HG03520 (cell line): ENCODE data around the gene ARFRP1.
A peak's percentile ranks its signal among the peaks of the same experiment; 100 is the strongest.

Experiments
- ATAC-seq: cut with Tn5 transposase; IDR thresholded peaks from one replicate; pipeline ENCODE4 v1.9.1; 2021; ENCODE audit warnings: mild to moderate bottlenecking, moderate library complexity; ENCODE audit not compliant: unreplicated experiment

The ARFRP1 gene, protein sequence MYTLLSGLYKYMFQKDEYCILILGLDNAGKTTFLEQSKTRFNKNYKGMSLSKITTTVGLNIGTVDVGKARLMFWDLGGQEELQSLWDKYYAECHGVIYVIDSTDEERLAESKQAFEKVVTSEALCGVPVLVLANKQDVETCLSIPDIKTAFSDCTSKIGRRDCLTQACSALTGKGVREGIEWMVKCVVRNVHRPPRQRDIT

DNA sequence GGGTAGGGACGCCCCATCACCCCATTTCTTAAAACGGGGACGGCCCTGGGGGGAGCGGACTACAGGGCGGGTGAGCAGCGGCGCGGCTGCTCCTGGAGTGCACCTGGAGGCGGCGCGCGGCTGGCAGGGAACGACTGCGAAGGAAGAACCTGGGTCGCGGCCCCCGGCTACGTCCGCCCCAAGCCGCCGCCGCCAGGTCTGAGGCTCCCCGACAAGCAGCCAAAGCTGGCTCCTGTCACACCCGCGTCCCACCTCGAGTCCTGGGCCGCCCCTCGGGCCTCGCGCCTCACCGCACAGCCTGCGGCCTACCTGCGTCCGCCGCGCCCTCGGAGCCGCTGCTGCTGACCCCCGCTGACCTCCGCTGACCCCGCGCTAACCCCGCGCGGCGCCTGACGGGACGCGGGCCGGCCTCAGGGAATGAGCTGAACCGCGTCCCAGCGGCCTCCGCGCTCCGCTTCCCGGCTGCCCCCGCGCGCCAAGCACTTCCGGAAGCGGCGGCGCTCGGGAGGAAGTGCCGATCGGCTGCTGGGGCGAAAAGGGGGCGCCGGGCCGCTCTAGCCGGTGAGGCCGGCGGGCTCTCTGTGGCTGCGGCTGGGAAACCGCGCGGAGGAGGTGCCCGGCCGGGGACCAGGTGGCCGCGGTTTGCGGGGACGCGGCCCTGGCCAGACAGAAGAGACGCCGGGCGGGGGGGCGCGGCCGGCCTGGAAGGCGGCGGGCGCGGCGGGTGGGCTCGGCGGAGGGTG, at the start of gene ARFRP1, which contains the start of gene ZGPAT:
Gene ARFRP1 (minus strand): TSS at position 419 of the 743 bp plus-strand sequence. CDS start 885 bp downstream, outside the sequence.
Gene ZGPAT (plus strand): TSS at position 482 of the 743 bp plus-strand sequence. CDS start 542 bp downstream, outside the sequence.
- ATAC-seq: peak; percentile 55

DNA sequence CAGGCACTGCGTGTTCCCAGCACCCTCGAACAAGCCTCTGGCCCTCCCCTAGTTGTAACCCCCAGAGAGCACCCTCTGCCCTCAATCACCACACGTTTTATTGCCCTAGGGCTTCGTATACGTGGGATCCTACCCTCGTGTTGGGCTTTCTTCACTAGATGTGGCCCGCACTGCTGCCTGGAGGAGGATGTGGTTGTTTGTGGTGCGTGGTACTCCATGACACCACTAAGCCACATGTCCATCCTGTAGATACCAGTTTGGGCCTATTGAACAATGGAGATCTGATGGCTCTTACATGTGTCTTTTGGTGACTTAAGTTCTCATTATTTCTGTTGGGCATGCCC, 48.8 kb upstream of the ARFRP1 start:
- ATAC-seq: no peak

DNA sequence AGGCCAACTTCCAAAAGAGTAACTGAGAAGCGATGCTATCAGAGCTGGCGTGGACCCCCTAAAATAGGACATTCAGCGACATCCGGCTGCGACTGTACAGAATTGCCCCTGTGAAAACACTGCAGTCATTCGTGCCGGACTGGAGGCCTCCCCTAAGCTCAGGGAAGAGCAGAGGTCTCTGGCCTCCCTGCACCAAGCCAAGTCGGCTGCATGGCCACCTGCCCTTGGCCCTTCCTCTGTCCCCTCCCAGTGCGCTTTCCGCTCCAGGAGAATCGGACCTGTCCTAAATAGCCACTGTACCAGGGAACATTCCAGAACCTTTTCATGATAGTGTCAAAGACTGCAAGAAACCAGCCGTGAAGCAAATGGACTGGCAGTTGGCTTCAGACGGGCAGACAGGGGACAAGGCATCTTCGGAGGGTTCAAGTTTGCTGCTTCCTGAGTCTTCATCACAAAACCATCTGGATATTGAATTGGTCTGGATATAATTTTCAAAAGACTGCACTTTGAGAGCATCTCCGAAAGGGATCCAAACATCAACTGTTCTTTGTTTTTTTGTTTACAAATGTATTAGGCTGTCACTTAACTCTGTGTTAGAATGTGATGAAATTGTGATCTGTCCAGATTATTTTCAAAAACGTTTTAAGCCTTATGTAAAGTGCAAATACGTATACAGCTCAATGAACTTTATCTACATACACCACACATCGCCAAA, 48.3 kb upstream of the ARFRP1 start:
- no peak for ATAC-seq

DNA sequence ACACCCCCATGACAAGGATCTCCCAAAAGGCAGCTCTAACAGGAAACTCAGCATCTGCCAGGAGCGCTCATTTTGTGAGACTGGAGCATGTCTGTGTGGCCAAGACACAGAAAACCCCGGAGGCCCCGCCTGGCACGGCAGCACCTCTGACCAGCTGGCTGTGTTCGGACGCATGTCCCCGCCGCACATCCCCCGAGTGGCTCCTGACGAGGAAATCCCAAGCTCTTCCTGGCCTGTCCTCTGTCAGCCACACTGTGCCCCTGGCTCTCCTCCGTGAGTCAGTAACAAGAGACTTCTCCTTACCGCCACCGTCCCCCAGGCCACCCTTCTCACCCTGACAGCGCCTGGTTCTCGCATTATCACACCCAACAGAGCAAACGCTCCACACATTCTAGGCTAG, 46.2 kb upstream of the ARFRP1 start:
- no peak for ATAC-seq

DNA sequence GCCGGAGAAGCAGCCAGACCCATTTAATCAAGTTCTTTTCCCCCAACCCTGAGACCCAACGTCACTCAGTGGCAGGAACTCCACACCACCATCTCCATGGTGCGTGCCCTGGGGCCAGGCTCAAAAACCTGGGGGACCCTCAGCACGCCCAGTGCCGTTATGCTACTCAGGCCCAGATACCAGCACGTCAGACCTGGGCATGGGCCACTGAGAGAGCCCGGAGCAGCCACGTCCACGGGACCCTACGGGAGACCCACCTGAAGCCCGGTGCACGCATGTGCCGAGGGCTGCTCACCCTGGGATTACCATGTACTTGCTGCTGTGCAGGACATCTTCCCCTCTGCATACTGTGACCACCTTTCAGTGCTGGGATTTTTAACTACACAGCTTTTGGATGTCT, 45.6 kb upstream of the ARFRP1 start:
- no peak for ATAC-seq

DNA sequence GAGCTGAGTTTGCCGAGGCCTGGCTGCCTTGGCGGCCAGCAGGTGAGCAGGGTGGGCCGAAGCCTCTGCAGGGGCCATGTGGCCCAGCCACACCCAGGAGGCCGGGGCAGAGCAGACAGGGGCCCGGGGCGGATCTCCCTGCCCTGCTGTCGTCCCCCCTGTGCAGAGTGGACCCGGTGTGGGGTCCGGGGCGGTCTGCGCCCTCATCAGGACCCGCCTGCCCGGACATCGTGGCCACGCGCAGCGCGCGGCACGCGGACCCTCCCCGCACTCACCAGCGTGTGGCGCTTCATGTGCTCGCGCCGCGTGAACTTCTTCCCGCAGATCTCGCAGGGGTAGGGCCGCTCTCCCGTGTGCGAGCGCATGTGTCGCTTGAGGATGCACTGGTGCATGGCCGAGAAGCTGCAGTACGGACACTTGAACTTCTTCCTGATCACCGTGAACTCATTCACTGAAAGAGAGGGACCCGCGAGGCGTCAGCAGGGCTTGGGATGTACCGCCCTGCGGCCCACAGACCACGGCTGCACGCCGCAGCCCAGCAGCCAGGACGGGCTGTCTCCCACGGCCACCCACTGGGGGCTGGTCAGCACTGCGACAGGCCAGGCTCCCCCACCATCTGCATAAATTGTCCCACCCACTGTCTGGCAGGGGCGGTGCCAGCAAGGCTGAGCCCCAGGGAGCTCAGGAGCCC, 44.8 kb upstream of the ARFRP1 start:
- ATAC-seq: no peak

DNA sequence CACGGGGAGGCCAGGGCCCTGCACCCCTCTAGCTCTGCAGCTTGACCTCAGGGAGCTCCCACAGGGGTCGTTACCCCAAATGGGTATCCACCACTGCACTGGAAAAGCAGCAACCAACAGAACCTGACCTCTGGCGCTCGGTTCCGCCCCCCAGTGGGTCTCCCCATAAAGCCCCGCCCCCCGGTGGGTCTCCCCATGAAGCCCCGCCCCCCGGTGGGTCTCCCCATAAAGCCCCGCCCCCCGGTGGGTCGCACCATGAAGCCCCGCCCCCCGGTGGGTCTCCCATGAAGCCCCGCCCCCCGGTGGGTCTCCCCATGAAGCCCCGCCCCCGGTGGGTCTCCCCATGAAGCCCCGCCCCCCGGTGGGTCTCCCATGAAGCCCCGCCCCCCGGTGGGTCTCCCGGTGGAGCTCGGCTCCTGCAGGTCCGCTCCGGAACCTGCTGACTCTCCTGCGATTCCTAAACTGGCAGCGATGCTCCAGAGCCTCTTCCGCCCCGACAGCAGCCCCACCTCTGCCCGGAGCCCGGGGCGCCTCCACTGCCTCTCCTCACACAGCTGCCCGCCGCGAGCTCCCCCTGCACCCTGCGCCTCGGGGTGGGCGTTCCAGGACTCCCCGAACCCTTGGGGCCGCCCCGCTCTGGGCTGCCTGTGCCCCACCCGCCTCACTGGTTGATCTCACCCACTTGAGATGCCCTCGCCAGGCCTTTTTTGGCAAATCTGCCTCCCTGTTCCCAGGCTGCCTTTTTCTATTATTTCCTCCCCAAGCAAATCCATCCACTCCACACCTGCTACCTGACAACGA, 43.9 kb upstream of the ARFRP1 start:
- ATAC-seq: no peak

DNA sequence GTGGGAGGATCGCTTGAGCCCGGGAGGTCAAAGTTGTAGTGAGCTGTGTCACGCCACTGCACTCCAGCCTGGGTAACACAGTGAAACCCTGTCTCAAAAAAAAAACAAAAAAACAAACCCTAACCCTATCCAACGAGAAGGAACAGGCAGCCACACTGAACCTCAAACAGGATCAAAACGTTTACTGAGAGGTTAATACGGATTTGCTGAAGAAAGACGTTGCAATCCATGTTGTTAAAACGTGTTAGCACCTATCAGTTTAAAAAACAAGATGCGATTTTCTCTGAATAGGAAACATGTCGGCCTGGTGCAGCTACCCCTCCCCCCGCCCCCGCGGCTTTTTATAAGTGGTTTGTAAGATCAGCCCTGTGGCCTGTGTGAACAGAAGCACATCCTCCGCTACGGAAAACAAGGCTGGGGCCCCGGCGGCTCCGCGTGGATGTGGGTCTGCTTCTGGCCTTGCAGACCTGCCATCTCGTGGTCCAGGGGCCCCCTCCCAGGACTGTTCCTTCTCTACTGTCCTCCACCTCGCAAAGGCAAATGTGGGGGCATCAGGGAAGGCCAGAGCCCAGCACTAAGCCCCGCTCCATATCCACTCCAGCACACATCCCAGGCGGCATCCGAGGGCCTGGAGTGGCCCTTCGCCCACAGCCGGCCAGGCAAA, 43.2 kb upstream of the ARFRP1 start:
- ATAC-seq: no peak

DNA sequence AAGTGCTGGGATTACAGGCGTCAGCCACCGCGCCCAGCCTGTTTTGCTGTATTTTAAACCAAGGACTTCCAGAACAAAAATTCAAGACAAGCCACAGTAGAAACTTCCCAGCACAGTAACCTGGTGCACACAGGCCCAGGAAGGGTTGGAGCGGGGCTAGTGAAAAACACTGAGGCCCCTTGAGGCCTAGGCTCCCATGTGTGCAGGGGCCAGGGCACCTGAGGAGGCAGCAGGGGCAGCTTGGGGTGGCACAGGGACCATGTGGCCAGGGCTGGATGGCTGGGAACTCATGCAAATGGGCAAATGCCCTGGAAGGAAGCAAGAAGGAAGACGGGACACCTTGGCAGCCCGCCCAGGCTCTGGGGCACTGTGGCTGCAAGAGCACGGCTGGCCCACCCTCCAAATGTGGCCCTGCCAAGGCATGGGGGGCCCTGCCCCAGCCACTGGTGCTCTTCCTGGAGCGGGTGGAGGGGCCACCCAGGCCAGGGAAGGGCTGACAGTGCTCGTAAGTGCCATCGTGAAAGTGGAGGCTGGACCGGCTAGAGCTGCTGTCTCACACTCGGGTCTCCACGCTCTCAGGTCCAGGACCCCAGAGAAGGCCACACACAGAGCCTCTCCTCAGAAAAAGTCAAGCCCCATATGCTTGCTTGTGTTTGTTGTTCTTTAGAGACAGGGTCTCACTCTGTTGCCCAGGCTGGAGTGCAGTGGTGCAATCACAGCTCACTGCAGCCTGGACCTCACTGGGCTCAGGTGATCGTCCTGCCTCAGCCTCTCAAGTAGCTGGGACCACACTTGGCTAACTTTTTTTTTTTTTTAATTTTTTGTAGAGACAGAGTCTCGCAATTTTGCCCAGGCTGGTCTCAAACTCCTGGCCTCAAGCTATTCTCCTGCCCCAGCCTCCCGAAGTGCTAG, 42.1 kb upstream of the ARFRP1 start:
- no peak for ATAC-seq

DNA sequence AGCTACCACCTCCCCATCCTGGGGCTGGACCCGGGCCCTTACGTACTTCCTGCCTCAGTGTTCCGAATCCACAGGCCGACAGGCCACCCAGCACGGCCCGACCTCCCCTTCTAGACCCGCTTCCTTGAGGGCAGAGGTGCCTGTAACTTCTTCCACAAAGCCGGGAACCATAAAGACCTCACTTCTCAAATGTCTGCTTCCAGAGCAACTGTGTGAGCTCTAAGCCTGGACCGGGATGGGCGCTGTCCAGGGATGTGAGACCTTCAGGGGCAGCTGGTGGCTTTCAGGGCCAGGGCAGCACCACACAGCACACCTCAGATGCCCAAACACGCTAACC, 41.1 kb upstream of the ARFRP1 start:
- no peak for ATAC-seq

DNA sequence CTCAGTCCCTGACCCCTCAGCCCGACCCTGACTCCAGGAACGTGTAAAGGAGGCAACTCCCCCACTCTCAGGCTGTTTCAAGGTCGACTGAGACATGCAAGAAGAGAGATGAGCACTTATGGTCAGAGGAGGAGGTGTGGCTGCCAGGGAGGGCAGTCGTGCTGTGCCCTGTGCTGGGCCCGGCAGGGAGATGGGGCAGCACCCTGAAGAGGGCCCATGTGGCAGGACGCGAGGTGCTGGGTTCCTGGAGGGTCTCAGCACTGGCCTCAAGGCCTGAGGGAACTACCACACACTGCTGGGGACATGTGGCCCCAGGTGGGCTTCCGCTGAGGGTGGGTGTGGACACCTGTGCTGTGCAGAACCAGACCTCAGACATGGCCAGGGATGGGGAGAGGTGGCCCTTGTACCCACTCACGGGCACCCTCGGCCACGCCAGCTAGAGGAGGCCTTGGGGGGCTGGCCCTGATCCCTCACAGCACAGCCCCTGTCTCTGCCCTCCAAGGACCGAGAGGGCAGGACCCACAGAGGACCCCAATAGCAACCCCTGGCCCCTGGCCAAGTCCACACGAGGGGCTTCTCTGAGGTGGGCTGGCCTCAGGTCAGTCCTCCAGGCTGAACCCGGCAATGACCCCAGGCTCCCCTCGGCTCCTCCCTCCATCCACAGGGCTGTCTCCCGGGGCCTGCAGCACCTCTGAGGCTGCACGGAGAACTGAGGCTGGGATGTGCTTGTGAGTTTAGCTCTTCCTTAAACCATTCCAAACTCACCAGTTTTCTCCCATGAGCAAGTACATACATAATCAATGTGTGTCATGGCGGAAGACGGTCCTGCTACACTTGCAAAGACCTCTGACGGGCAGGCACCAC, 40.5 kb upstream of the ARFRP1 start:
- no peak for ATAC-seq

DNA sequence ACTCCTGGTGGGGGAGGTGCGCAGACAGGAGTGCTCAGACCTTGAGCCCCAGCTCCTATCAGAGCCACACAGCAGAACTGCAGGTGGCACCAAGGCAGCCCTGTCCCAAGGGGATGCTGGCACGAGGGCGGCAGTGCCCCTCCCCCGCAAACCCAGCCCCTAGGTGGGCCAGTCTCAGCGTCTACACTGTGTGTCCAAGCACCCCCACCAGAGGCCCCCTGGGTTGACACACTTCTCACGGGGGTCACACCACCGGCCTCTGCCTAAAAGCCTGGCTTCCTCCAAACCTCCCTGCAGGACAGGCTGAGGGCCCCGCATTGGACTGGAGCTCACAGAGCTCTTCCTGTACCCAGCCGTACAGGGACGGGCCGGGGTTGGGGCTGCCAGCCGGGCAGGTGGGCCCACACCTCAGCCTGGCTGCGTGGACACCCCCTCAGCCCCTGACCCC, 39.9 kb upstream of the ARFRP1 start:
- ATAC-seq: no peak

DNA sequence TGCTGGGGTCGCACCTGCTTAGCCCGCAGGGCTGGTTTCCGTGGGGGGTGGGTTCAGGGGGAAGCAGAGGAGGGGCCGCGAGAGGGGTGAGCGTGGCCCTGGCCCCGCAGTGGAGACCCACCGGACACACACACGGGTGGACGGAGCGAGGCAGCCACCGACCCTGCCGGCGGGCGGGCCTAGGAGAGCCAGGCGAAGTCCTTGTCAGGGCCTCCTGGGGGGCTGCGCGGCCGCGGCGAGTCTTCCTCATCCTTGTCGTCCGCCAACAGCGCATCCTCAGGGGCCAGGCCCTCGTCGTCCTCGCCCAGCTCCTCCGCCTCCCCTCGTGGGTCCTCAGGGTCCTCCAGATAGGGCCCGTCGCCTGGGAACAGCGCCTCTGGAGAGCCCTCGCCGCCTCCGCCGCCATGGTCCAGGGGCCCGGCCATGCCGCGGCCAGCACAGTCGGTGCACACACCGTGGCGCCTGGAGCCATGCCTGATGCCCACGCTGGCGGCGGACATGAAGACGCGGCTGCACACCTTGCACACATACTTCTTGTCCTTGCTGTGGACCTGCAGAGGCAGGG, 39.1 kb upstream of the ARFRP1 start:
- ATAC-seq: no peak

DNA sequence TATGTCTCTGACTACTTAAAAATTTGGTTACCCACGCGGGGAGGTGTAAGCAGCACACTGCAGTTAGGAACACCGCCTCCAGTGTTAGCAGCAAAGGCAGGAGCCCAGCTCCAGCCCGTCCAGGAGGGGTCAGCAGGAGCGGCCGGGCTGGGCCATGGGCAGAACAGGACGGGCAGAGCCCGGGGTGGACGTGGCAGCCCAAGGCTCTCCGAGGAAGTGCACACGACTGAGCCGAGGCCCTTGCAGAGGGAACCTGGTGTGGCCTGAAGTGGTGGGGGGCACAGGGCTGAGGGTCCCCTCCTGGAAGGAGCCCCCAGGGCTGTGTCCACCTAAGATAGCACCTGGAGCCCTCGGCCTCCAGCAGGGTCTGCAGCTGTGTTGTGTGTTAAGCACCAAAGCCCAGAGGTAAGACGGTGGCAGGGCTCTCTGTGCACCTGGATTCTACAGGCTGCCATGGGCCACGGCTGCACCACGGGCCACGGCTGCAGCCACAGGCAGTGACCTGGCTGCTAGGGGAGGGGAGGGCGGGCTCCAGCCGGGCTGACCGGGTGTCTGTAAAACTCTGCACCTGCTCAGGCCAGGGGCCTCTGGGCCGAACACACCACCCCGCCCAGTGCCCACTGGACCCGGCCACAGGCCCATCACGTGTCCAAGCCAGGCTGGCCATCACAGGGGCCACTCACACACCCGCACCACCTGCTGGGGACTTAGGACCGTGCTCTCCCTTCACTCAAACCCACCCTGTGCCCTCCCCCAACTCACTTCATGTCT, 38.4 kb upstream of the ARFRP1 start:
- no peak for ATAC-seq

DNA sequence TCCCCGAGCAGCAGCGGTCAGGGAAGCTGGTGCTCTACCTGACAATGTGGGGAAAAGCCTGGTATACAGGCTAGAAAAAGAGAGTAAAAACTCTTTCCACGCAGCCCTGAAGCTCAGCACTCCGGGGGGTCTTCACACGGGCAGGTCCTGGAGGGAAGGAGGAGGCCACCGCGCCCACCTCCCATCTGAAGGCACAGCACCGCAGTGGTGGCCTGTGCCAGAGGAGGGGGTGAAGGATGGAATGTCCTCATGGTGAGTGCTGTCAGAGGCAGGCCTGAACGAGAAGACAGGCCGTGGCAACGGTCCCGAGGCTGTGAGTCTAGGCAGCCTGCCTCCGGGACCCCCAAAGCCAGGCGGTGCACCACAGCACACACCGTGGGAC, 37.6 kb upstream of the ARFRP1 start:
- ATAC-seq: no peak

DNA sequence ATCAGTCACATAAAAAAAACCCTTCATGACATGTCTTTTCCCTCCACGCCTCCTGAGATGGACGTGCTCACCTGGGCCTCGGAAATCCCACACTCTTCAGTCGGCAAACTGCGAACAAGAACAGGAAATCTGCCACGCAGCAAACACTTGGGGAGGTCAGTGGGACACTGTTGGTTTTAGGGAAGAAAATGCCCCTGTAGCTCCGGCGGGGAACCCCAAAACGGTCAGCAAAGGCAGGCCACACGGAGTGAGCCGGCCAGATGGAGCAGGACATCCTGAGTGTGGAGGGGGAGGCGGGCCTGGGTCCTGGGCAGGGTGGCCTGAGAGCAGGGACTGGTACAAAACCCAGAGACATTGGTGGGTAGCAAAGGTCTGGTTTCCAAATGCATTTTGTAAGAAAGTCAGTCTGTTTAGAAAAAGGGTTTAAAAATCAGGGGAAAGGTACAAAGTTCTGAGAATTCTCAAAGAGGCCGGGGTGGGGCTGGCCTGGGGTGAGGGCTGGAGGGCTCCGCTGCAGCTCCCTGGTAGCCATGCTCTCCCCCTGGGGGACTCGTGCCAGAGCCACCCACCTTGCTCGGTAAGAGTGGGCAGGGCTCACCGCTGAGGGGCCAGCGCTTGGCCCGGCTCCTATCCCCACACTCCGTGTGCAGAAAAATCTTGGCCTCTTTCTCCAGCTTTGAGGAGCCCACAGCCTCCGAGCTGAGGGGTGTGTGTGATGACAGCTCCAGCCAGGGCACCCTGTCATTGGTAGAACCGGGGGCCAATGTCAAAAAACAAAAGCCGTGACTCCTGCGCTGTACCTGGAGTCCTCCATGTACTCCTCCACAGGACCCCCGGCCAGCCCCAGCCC, 37.0 kb upstream of the ARFRP1 start:
- no peak for ATAC-seq
